Spinal cord (tissue), 10 donors: ENCODE measurements around the gene EPB41L1. TPM values are rescaled to one million over a fixed set of nuclear protein-coding genes. Genes with fewer than 3 reads are reported as not detected.

ENCODE experiments used
- DNase-seq, 6 donors: peaks; one replicate each; pipeline versions ENCODE4 v3.0.0 to v3.0.0-alpha.2; 2013 to 2015; ENCODE audit warnings: low spot score in 6 of 6, low read depth in 4 of 6
- H3K27ac ChIP-seq: one replicate; pipeline ENCODE4 v1.5.1; 2013; ENCODE audit warnings: low read depth, low read length, control low read depth
- H3K27me3 ChIP-seq: one replicate; pipeline ENCODE4 v1.6.1; 2013; ENCODE audit warnings: low read length; ENCODE audit not compliant: control insufficient read depth, insufficient read depth
- H3K36me3 ChIP-seq: one replicate; pipeline ENCODE4 v1.6.1; 2013; ENCODE audit warnings: low read length; ENCODE audit not compliant: control insufficient read depth, insufficient read depth
- H3K4me1 ChIP-seq: one replicate; pipeline ENCODE4 v1.6.1; 2013; ENCODE audit warnings: low read length; ENCODE audit not compliant: control insufficient read depth, insufficient read depth
- H3K4me3 ChIP-seq: one replicate; pipeline ENCODE4 v1.5.1; 2013; ENCODE audit warnings: low read depth, low read length, control low read depth
- H3K9me3 ChIP-seq: one replicate; pipeline ENCODE4 v1.6.1; 2013; ENCODE audit warnings: low read length; ENCODE audit not compliant: control insufficient read depth, insufficient read depth
- WGBS: methylation state at CpG from one replicate; pipeline ENCODE4 v1.1.5; 2013; ENCODE audit warnings: missing lambda C conversion rate; ENCODE audit not compliant: insufficient coverage; 5-methylcytosine and 5-hydroxymethylcytosine counted together
- polyA plus RNA-seq, 2 donors: library from polyadenylated mRNA; unstranded; fragments of 120-200 nt; gene quantifications; one replicate each; pipeline ENCODE4 v1.2.1, GENCODE V29; 2013; ENCODE audit not compliant: insufficient read length in 2 of 2
- total RNA-seq, 2 donors: library from RNA; depleted of rRNA in 1 of 2; stranded (reverse); fragments of 120-200 nt in 1 of 2; fragments of >200 nt in 1 of 2; gene quantifications; one replicate each; pipeline versions ENCODE4 v1.2.3 to v1.2.4, GENCODE V29; 2013 to 2014
- donor health status: healthy.

The EPB41L1 gene
- total and polyA plus RNA-seq, 4 donors: 57.6 to 163 (median 149) TPM

DNA sequence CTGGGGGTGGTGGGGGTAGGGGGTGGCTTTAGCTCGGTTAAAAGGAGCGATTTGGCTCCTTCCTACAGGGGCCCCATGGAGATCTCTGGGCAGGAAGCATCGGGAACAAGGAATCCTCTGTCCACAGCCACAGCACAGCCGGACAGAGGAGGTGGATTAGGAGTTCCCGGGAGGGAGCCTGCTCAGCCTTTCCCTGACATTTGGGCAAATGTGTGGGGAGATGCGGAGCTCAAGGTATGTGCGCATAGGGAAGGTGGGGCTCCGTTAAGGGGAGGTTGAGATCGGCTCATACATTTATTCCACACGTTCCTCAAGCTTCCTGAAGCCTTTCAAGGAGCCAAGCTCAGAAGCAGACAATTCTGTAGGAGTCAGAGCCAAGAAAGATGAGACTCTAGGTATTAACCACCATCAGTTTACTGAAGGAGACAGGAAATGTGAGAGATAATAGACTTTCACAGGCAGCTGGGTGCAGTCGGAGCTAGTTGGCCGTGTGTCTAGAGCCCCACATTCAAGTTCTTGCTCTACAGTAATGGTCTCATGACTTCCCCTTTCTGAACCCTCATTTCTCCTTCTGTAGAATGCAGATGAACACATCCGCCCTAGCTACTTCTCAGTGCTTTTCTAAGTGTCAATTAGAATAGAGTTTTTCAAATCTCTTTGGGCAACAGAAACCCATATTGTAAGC, 40.8 kb upstream of the EPB41L1 start:
- Histone ChIP-seq H3K36me3 (peaks cover 11% of the 10 kb centered on the region), H3K27ac (no peak overlapping the region), H3K9me3 (no peaks in the 10 kb centered on the region), H3K27me3 (no peaks in the 10 kb centered on the region), H3K4me1 (peaks cover 15% of the 10 kb centered on the region), H3K4me3 (no peak overlapping the region)
- peak in 1 of 6 donors; percentile 15 for DNase-seq
- 30% methylated on average over 5 of the region's 13 CpGs for WGBS

DNA sequence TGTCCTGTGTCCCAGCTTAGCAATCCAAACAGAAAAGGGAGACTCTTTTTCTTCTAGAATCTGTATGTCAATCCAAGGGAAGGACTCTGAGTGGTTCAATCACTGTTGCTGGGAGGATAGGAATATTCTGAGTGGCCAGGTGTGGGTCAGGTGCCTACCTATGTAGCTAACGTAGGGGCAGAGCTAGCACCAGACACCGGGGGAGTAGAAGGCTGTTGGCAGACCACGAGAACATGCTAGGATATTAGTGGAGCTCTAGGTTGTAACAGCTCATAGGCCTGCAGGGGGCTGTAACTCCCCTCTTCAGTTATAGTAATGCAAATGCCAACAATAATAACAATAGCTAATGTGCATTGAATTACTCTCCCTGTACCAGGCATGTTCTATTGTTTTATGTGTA, 39.8 kb upstream of the EPB41L1 start:
- H3K9me3 ChIP-seq: no peaks in the 10 kb centered on the region
- WGBS: no CpG with 5 or more reads among the region's 3 CpGs
- H3K27ac ChIP-seq: no peak overlapping the region
- no peak overlapping the region for H3K4me3 ChIP-seq
- peak in 1 of 6 donors; percentile 39 for DNase-seq
- H3K27me3 ChIP-seq: no peaks in the 10 kb centered on the region
- peaks cover 11% of the 10 kb centered on the region for H3K36me3 ChIP-seq
- H3K4me1 ChIP-seq: peaks cover 15% of the 10 kb centered on the region

DNA sequence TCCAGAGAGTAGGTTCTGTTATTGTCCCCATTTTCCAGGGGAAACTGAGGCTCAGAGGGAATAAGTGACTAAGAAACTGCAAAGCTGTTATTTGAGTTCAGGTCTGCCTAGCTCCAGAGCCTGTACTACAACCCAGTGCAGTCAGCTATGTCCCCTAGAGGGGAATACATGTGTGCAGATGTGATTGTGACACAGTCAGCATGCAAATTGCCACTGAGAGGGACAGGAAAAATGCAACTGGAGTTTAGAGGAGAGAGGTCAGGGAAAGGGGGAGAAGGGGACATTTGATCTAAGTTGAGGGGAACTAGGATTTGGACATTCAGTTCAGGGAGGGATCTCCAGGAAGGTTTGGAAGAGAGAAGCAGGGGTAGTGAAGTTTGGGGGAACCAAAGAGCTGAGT, 38.6 kb upstream of the EPB41L1 start:
- Histone ChIP-seq H3K4me1 (peaks cover 15% of the 10 kb centered on the region), H3K27ac (no peak overlapping the region), H3K27me3 (no peaks in the 10 kb centered on the region), H3K4me3 (no peak overlapping the region), H3K9me3 (no peaks in the 10 kb centered on the region), H3K36me3 (peaks cover 9% of the 10 kb centered on the region)
- no peak for DNase-seq

DNA sequence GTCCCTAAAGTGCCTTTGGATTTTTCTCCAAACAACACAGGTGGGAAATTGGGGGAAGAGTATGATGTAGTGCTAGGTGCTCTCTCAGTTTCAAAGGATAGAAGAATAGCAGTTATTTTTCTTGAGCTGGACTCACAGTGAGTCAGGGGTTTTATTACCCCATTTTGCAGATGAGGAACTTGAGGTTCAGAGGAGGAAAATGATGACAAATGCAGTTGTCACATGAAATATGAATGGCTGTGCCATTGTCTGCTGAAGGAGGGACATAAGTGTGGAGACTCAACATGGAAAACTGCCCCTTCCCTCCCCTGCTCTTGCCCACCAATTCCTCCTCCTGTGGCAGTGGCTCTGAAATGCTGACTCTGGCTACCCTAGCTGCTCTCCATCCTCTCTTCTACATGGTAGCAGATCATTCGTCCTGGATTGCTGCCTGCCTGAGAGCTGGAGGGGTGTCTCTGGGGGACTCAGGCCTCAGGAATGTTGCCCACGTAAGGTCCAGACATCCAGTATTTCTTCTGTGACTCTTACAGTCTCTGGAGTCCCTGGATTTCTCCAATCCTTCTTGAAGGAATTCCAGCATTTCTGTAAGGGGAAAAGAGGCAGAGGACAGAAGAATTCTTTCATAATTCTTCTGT, 37.6 kb upstream of the EPB41L1 start:
- Histone ChIP-seq H3K4me1 (peaks cover 15% of the 10 kb centered on the region), H3K4me3 (no peak overlapping the region), H3K36me3 (peaks cover 9% of the 10 kb centered on the region), H3K9me3 (no peaks in the 10 kb centered on the region), H3K27me3 (no peaks in the 10 kb centered on the region), H3K27ac (no peak overlapping the region)
- WGBS: 55% methylated on average over 2 of the region's 2 CpGs
- DNase-seq: no peak

DNA sequence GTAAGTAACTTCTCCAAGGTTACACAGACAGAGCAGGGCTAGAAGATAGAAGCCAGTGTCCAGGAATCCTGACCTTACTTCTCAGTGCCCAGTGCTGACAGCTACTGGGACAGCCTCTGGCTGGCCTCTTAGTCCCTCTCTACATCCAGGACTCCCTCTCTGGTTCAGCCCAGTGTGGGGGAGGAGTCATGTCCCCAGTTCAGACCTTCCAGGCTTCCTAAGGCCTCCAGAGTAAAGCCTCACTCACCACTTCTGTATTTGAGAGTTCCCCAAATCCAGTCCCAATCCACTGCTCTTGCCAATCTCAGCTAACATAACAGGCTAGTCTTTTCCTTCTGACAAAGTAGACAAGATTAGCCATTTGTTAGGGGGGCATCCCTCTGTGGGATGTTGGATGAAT, 36.9 kb upstream of the EPB41L1 start:
- DNase-seq: no peak
- H3K9me3 ChIP-seq: no peaks in the 10 kb centered on the region

DNA sequence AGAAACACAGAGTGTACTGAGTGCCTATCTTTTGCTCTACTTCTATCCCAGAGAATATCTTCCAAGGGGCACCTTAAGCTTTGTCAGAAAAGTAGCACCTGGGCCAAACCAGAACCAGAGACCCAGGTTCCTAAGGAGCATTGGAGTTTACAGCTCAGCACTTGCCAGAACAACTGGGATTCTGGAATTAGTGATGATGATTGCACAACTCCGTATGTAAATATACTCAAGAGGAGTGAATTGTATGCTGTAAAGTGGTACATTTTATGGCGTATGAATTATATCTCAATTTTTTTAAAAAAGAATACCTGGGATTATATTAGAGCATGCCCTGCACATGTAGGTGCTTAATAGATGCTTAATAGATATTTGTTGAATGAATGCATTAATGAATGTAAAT, 36.2 kb upstream of the EPB41L1 start:
- H3K36me3 ChIP-seq: peaks cover 6% of the 10 kb centered on the region
- peaks cover 9% of the 10 kb centered on the region for H3K4me1 ChIP-seq
- no peak for DNase-seq
- no CpG with 5 or more reads among the region's 2 CpGs for WGBS
- H3K27ac ChIP-seq: no peak overlapping the region
- no peak overlapping the region for H3K4me3 ChIP-seq
- no peaks in the 10 kb centered on the region for H3K27me3 ChIP-seq
- no peaks in the 10 kb centered on the region for H3K9me3 ChIP-seq

More for the DNA sequence above, 36.9 kb upstream of the EPB41L1 start:
- peaks cover 7% of the 10 kb centered on the region for H3K36me3 ChIP-seq
- no peak overlapping the region for H3K27ac ChIP-seq
- H3K4me1 ChIP-seq: peaks cover 15% of the 10 kb centered on the region
- H3K4me3 ChIP-seq: no peak overlapping the region
- no peaks in the 10 kb centered on the region for H3K27me3 ChIP-seq

DNA sequence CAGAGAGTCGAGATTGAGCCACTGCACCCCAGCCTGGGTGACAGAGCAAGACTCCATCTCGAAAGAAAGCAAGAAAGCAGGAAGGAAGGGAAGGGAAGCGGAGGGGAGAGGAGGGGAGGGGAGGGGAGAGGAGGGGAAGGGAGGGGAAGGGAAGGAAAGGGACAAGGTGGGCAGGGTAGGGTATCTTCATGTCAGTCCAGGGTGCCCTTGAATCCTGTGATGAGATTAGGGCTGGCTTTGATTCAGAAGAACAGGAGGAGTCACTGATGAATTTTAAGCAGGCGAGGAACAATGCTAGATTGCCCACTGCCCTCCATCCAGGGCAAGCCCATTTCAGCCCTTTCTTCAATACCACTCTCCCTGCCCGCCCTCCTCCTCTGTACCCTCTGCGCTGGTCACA, 35.0 kb upstream of the EPB41L1 start:
- Histone ChIP-seq H3K27ac (no peak overlapping the region), H3K27me3 (no peaks in the 10 kb centered on the region), H3K4me3 (no peak overlapping the region), H3K9me3 (no peaks in the 10 kb centered on the region), H3K4me1 (peaks cover 3% of the 10 kb centered on the region), H3K36me3 (peaks cover 6% of the 10 kb centered on the region)
- DNase-seq: no peak
- 74% methylated on average over 6 of the region's 6 CpGs for WGBS

DNA sequence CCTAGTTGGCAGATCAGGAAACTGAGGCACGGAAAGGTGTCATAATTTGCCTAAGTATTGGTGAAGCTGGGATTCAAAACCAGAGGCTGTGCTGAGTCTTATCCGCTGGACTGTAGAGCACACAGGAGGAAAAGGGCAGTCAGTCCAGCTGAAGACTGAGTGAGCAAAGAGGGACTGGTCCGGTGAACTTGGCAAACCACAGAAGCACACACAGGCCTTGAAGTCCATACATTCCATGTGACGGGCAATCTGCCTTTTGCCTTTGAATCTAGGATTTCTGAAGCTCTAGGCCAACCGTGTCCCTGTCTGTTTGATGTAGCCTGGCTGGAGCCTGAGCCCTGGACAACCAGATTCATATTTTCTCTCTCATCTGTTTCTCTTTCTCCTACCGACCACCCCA, 34.3 kb upstream of the EPB41L1 start:
- Histone ChIP-seq H3K9me3 (no peaks in the 10 kb centered on the region), H3K36me3 (peaks cover 6% of the 10 kb centered on the region), H3K4me3 (no peak overlapping the region), H3K27me3 (no peaks in the 10 kb centered on the region), H3K4me1 (no peaks in the 10 kb centered on the region), H3K27ac (no peak overlapping the region)
- WGBS: 94% methylated on average over 6 of the region's 6 CpGs
- DNase-seq: no peak

DNA sequence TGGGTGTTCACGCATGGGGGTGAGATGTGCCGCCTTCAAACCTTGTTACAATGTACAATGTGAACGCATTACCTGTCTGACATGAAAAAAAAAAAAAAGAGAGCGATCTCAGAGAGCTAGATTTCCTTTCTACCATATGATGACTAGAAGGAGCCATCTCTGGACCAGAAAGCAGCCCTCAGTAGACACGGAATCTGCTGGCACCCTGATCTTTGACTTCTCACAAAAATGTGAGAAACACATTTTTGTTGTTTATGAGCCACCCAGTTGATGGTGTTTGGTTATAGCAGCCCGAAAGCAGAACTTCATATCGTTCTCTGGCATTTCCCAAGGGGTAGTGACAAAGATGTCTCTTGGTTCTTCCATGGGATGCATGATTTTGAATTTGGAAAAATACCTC, 33.5 kb upstream of the EPB41L1 start:
- H3K4me1 ChIP-seq: no peaks in the 10 kb centered on the region
- no peak overlapping the region for H3K4me3 ChIP-seq
- no peaks in the 10 kb centered on the region for H3K9me3 ChIP-seq
- H3K27ac ChIP-seq: no peak overlapping the region
- DNase-seq: no peak
- H3K36me3 ChIP-seq: peaks cover 6% of the 10 kb centered on the region
- WGBS: 94% methylated on average over 6 of the region's 7 CpGs
- H3K27me3 ChIP-seq: no peaks in the 10 kb centered on the region
